GM18498 (cell line): ENCODE results near the gene TMX3.

Source experiments
- ATAC-seq: cut with Tn5 transposase; IDR thresholded peaks from one replicate; pipeline ENCODE4 v1.9.1; 2021; ENCODE audit warnings: mild to moderate bottlenecking, moderate library complexity; ENCODE audit not compliant: unreplicated experiment

Gene TMX3, protein sequence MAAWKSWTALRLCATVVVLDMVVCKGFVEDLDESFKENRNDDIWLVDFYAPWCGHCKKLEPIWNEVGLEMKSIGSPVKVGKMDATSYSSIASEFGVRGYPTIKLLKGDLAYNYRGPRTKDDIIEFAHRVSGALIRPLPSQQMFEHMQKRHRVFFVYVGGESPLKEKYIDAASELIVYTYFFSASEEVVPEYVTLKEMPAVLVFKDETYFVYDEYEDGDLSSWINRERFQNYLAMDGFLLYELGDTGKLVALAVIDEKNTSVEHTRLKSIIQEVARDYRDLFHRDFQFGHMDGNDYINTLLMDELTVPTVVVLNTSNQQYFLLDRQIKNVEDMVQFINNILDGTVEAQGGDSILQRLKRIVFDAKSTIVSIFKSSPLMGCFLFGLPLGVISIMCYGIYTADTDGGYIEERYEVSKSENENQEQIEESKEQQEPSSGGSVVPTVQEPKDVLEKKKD

DNA sequence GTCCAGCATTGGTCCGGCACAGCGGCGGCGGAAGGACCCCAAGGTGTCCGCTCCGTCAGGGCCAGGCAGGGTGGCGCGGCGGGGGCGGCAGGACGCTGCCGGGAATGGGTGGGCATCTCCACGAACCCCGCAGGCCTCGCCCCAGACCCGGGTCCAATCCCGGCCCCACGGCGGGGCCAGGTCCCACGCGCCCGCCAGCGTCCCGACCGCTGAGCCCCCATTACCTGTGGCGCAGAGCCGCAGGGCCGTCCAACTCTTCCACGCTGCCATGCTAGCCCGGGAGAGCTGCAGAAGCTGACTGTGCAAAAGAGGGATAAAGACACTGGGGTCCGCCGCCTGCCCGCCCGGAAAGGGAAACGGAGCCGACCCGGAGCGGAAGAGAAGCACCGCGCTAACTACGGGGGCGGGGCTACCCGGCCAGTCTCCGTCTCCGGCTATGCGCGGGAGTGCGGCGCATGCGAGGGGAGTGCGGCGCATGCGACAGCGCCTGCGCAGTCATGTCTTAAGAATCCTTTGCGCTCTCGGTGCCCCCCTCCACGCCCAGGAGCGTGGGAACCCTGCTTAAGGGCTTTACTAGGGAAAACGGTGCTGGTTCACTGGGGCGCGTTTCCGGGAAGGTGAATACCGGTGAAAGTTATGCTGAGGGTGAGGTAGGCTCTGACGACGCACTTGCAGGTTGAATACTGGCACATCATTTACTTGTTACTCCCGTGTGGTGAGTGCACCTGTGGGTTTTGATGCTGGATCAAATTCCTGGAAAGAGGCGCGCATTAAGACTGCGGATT is at the start of gene TMX3:
TSS of gene TMX3 (minus strand) at position 397 of the 785 bp plus-strand sequence. CDS start at position 270, 127 bp downstream.
- ATAC-seq, result peak; percentile 97

DNA sequence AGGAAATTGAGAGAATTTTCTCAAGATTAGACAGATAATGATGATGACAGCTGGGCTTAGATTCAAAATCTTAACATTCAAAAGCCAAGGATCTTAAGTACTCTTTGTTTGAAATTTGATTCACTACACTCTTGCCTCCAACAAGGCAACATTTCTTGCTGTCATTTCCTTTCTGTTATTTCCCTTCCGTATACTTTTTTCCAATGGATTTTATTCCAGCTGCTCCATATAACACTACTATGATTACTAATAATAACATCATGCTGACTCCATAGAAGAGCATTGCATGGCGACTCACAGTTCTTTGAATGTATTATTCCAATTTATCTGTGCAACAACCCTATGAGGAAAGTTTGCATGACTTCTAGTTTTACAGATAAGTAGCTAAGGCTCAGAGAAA is 49.1 kb upstream of the TMX3 start:
- no peak for ATAC-seq

DNA sequence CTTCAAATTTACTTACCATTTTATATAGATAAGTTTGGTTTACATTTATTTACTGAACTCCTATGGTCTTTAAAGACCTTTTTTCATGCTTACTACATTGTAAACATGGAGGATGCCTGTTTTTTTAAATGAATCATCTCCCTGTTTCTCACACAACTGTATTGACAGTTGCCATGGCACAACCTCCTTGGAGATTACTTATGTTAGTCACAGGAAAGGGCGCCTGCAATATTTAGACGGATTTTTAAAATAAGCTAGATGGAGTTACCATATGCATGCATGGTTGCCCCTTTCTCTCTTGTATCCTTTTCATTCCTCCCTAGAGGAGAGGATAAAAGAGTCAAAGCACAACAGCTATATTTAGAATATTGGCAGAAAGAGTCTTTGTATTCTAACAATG is 48.2 kb upstream of the TMX3 start:
- ATAC-seq, result no peak

DNA sequence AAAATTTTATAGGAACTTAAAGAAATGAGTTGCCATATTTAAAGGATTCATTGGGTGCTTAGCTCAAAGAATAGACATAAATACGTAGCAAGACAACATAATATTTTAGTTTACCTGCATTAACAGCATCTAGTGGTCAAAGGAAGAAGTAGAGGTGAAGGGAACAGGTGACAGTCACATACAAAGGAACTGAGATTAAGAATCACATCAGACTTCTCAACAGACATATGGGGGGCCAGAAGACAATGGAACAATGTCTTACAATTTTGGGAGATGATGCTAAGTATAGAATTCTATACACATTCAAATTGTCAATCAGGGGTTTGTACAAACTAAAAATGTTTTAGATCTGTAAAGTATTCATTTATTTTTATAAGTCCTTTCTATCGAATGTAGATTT is 44.4 kb upstream of the TMX3 start:
- ATAC-seq, result no peak

DNA sequence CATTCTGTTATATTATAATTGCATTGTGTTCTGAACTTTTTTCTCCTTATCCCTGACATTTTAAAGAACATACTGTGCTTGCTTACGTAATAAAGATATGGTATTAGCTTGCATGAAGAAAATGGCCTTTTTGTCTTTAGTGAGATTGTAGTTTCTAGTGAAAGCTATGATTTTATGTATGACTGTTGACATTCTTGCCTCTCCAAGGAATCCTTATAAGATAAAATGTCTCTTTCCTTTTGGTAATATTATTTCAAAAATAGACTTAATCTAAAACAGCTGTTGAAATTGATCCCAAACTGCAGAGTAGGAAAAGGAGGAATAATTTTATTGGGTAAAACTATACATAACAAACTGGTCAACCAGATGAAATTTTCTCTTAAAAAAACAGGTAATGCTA is 42.2 kb upstream of the TMX3 start:
- no peak for ATAC-seq

DNA sequence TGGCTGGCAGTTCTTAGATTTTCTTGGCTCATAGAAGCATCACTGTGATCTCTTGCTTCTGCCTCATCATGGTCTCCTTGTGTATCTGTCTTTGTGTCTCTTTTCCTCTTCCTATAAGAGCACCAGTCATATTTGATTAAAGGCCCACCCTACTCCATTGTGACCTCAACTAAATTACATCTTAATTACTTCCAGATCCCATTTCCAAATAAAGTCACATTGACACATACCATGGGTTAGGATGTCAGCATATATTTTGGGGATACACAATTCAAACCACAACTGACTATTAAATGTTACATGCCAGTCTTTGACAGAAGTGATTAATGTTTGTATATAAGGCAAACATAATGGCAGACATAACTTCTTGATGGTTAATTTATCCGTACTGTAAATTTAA is 27.3 kb upstream of the TMX3 start:
- ATAC-seq, result no peak

DNA sequence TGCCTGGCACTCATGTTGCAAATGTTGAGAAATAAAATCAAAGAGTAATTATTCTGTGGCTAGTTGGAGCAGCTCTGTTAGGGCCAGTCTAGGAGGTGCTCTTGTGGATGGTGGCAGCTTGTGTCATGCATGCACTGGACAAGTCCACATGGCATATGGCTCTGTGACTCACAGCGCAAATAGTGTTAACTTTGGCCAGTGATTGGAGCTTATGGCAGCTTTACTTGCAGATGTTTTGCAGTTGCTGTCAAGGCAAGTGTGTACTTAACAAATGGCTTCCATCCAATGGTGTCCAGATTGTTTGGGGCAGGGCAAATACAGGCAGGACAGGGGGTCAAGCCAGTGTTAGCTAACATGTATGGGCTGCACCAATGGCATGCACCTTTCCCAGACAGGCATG is 26.1 kb upstream of the TMX3 start:
- ATAC-seq, result no peak

DNA sequence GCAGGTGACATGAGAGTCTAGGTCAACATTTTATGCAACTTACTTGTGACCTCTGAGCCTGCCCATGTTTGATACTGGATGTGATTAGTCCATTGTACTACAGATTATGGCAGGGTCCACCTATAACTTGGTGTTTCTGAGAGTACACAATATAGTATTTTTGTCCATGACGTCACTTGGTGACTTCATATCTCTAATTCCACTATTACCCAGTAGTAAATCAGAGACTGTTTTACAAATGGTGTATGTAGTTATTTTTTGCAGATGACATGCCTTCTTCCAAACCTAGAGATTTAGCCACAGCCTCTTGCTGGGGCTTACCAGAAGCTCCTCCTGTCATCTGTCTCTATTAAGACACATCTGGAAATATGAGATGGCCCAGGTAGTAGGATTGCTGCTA is 24.6 kb upstream of the TMX3 start:
- ATAC-seq, result no peak

DNA sequence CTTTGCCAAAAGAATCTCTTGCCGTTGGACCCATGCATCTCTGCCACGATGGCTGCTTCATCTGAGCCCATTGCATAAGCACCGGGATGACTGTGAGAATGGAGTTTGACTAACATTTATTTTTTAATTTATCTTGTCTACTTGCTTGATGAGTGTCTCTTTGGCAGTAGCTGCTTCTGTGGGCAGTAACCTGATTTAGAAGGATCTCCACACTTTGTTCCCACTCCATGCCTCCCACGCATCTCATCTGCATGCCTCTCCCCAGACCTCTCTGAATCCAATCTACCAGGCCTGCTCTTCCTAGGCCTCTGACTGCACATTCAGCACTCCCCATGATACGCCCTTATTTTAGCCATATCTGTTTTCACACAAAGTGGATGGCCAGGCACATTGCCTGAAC is 23.7 kb upstream of the TMX3 start:
- no peak for ATAC-seq

DNA sequence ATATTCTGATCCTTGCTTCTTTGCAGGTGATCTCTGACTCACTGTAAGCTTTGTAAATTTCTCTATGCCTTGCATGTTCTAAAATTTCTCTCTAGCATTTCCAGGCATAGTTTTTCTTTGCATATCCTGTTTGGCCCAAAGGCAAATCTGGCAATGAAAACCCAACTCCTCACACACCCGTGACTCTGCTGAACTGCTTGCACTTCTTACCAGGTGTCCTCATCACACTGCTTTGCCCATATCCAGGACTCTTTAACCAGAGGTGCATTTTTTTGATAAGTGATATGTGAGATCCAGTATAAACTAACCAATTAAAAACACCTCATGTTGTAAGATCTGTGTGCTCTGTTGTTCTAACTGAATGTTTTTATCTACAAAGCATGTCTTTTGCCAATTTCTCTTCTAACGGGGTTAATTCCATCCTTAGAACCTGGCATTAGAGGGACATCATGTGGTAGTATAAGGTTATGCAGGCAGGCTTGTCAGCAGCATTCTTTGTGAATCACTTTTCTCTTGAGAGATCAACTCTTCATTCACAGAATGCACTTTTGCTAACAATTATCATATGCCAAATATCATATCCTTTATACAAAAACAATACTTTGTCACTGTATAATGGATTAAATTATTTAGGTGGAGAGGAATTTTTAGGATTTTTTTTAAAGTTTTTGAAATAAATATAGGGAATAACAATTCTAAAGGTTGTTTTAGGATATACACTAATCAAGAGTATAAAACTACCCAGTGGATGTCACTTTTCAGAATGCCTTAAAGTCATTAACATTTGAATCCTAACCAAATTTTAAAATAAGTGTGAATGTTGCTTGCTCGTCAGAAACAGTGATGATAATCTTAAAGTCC is 20.8 kb upstream of the TMX3 start:
- peak; percentile 91 for ATAC-seq

DNA sequence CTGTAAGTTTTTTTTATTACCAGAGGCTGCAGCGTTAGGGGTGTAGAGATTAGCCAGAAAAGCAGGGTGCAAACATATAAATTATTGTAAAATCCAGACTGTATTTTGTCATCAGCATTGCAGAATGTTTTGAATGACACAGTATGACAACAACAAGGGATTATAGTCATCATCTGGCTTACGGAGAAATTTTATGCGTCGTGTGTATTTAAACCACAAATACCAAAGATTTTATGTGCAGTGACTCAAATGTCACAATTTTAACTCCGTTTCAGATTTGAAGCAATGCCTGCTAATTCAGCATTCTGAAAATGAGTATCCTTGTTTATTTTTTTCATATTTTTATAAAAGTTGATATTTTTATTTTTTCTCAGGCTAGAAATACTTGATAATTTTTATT is 19.4 kb upstream of the TMX3 start:
- no peak for ATAC-seq

DNA sequence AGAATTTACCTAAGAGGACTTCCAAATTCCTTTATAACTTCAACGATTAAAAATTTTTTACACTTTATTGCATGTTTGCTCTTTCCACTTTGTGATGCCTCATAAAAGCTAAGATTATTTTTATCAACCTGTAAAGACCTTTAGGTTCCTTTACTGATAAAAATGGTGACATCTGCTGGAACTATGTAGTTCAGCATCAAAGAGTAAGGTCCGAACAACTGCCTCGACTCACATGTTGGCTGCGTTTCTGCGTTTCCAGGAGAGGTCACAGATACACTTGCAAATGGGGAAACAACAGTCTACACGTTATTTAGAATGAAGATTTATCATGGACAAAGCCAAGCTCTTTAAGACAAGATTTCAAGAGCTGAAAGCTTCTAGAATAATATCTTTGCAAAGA is 18.8 kb upstream of the TMX3 start:
- no peak for ATAC-seq

DNA sequence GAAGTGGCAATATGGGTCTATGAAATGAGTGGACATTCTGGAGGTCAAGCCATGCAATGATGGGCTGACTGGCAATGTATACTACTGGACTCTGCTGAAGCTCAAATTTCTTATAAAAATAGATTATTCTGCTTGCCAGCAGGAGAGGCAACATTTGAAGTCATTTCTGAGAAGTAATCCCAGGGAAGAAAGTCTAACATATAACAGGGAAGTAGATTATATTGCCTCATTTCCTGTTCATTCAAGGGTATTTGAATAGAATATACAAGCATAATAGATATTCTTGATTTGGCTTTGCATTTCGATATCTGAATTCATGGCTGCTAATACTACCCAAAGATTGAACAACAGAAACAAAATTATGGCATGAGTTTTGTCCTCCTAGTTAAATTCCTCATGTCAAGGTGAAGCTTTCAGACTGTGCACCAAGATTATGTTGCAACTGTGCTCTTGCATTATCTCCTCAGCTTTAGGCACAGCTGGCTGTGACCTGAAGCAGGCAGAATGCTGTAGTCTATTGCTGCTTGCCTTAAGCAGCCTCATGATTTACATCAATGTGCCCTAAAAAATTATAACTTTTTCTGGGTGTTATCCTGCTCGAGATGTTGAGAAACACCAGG is 13.3 kb upstream of the TMX3 start:
- ATAC-seq, result no peak

DNA sequence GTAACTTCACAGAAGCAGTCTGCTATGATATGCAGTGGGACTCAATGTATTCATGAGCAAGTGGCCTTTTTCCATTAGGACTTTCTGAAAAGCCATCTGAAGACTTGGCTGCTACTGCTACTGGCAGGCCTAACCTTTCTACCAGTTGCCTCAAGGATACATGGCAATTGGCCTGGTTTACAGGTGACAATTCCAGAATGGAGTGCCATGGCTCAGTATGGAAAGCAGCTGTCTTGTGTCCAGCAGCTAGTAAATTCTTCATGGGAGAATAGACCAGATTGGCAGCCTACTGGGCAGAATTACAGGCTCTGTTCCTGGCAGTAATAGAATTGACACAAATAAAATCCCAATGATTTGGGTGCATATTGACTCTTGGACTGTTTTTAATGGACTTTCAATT is 12.6 kb upstream of the TMX3 start:
- no peak for ATAC-seq

DNA sequence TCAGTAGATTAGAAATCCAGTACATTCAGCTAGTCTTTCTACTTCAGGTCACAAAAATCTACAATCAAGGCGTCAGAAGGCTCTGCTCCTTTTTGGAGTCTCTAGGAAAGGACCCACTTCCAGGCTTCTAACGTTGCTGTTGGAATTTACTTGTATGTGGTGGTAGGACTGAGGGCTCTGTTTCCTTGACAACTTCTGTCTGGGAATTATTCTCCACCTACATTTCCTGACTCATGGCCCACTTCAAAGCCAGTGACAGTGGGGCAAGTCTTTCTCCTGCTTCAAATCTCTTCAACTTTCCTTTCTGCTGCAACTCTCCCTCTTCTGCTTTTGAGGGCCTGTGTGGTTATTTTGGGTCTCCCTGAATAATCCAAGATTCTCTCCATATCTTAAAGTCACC is 10.4 kb upstream of the TMX3 start:
- ATAC-seq, result no peak

DNA sequence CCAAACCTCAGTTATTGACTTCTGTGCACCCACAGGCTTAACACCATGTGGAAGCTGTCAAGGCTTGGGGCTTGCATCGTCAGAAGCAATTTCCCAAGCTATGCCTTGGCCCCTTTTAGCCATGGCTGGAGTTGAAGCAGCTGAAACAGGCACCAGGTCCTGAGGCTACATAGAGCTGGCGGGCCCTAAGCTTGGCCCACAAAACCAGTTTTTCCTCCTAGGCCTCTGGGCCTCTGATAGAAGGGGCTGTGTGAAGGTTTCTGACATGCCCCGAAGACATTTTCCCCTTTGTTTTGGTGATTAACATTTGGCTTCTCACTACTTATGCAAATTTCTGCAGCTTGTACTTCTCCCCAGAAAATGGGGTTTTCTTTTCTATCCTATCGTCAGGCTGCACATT is 9.1 kb upstream of the TMX3 start:
- no peak for ATAC-seq

DNA sequence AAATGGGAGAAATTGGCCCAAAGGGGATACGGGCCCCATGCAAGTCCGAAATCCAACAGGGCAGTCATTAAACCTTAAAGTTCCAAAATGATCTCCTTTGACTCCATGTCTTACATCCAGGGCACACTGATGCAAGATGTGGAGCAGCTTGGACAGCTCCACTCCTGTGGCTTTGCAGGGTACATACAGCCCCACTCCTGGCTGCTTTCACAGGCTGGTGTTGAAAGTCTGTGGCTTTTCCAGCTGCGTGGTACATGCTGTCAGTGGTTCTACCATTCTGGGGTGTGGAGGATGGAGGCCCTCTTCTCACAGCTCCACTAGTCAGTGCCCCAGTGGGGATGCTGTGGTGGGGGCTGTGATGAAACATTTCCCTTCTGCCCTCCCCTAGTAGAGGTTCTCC is 8.6 kb upstream of the TMX3 start:
- ATAC-seq, result no peak

DNA sequence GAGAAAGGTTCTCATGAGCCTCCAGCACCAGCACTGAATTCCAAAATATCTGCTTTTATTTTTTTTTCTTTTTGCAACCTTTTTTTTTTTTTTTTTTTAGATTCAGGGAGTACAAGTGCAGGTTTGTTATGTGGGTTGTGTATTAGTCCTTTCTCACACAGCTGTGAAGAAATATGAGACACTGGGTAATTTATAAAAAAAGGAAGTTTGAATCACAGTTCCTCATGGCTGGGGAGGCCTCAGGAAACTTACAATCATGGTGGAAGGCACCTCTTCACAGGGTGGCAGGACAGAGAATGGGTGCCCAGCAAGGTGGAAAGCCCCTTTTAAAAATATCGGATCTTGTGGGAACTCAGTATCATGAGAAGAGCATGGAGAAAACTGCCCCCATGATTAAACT is 7.9 kb upstream of the TMX3 start:
- no peak for ATAC-seq

DNA sequence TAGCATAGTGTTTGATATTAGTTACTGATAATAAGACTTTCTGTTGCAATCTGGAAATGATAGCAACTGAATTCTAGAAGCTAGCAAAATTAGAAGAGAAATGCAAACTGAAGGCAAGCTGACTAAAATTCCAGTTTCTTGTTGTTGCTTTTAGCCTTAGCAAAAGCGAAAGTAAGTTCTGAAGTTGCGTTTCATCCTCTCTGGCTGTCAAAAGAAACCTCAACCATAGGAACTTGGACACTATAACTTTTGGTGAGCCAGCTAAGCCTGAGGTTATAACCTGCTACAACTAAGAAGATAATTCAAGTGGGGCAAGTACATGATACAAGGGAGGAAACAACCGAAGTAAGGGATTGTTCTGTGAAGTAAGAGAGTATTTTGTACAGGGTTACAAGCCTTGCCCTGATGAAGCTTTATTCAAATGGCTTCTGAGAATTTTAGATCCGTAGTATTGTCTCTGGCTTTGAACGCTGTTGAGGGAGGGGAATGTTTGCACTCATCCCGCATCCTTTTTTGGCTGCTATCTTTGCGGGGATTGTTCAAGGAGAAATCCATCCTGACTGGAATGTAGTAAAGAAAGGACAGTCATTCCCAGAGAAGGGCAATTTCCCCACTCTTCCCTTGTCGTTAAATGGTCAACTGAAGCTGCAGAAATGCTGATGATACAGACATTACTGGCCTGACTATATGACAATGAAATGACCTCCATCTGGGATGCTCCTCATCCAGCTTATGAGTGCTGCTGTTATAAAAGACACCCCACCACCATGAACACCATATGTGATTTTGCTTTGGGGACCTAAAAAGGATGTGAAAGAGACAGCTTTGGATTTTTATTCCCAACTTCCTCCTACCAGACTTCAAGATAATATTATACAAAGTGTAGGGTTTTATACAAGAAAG is 7.0 kb upstream of the TMX3 start:
- peak; percentile 94 for ATAC-seq

DNA sequence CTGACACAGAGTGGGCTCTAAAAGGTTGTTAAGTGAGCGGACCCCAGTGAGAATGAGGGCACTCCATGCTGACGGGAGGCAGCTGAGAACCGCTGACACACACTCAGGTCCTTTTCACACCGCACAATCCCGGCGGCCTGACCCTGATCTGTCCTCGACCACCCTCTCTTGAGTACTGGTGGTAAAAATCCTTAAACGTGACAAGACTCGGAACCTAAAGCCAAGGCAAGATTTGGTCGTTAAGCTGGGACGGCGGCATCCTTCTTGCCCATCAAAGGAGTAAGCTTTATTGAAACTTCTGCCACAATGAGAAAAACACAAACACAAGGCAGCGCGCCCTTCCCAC is 569 bp downstream of the TMX3 start:
- ATAC-seq, result peak; percentile 15
